Femur (tissue), 1 donor: ENCODE data around the gene PIK3R1.
A peak's percentile ranks its signal among the peaks of the same experiment; 100 is the strongest.

Source experiments
- DNase-seq: peaks from one replicate; pipeline ENCODE4 v3.0.0-alpha.2; 2017

PIK3R1 gene

GRCh38 chr5:68332080-68332451, 116.5 kb downstream of the PIK3R1 start:
- no peak for DNase-seq

GRCh38 chr5:68332556-68332955, 117.0 kb downstream of the PIK3R1 start:
- DNase-seq = no peak

GRCh38 chr5:68333649-68334552, 118.3 kb downstream of the PIK3R1 start:
- peak; percentile 32 for DNase-seq

- DNase-seq = no peak
Observed at GRCh38 chr5:68334553-68334886, 119.0 kb downstream of the PIK3R1 start.

GRCh38 chr5:68335075-68335474, 119.5 kb downstream of the PIK3R1 start:
- DNase-seq = no peak

GRCh38 chr5:68336200-68336599, 120.6 kb downstream of the PIK3R1 start:
- DNase-seq = no peak

GRCh38 chr5:68337235-68337634, 121.7 kb downstream of the PIK3R1 start:
- no peak for DNase-seq

- DNase-seq = no peak
Observed at GRCh38 chr5:68339921-68340321, 124.4 kb downstream of the PIK3R1 start.

- no peak for DNase-seq
Observed at GRCh38 chr5:68341006-68341405, 125.5 kb downstream of the PIK3R1 start.

GRCh38 chr5:68342693-68343092, 127.1 kb downstream of the PIK3R1 start:
- no peak for DNase-seq

GRCh38 chr5:68343421-68343826, 127.9 kb downstream of the PIK3R1 start:
- no peak for DNase-seq

GRCh38 chr5:68344447-68345111, 129.0 kb downstream of the PIK3R1 start:
- no peak for DNase-seq

- DNase-seq = no peak
Observed at GRCh38 chr5:68345171-68345570, 129.6 kb downstream of the PIK3R1 start.

GRCh38 chr5:68345582-68345981, 130.0 kb downstream of the PIK3R1 start:
- DNase-seq = no peak

- DNase-seq = no peak
Observed at GRCh38 chr5:68347536-68347935, 132.0 kb downstream of the PIK3R1 start.

- no peak for DNase-seq
Observed at GRCh38 chr5:68348447-68349222, 133.1 kb downstream of the PIK3R1 start.

- DNase-seq = no peak
Observed at GRCh38 chr5:68350176-68350575, 134.6 kb downstream of the PIK3R1 start.
